Lung (tissue), 12 donors: ENCODE results near the gene RNMT. TPM values are rescaled to one million over a fixed set of nuclear protein-coding genes. Genes with fewer than 3 reads are reported as not detected.
A peak's percentile ranks its signal among the peaks of the same experiment; 100 is the strongest.

Source experiments
- ATAC-seq: fragments of 200-7000 bp; cut with Tn5 transposase; one replicate; pipeline ENCODE4 v1.9.1; 2020; ENCODE audit warnings: moderate number of reproducible peaks; ENCODE audit not compliant: insufficient read depth, low FRiP score
- DNase-seq, 3 donors: peaks; one replicate each; pipeline ENCODE4 v3.0.0-alpha.2; 2013 to 2017
- H3K27ac ChIP-seq, 2 donors: one replicate each; pipeline ENCODE4 v1.5.1; 2013; ENCODE audit warnings: mild to moderate bottlenecking in 2 of 2, moderate library complexity in 2 of 2, control low read depth in 1 of 2, inconsistent platforms in 1 of 2, low read depth in 1 of 2, low read length in 1 of 2
- H3K27me3 ChIP-seq, 3 donors: one replicate each; pipeline ENCODE4 v1.5.1; 2013; ENCODE audit warnings: low read length in 2 of 3; ENCODE audit not compliant: control insufficient read depth in 3 of 3, insufficient read depth in 3 of 3
- H3K36me3 ChIP-seq, 4 donors: one replicate each; pipeline ENCODE4 v1.5.1; 2013; ENCODE audit warnings: low read length in 4 of 4, mild to moderate bottlenecking in 1 of 4, moderate library complexity in 1 of 4; ENCODE audit not compliant: control insufficient read depth in 4 of 4, insufficient read depth in 4 of 4
- H3K4me1 ChIP-seq, 5 donors: one replicate each; pipeline ENCODE4 v1.5.1; 2013; ENCODE audit warnings: low read length in 5 of 5, mild to moderate bottlenecking in 2 of 5, moderate library complexity in 1 of 5; ENCODE audit not compliant: control insufficient read depth in 5 of 5, insufficient read depth in 5 of 5
- H3K4me3 ChIP-seq: one replicate; pipeline ENCODE4 v1.5.1; 2013; ENCODE audit warnings: mild to moderate bottlenecking, control low read depth, moderate library complexity
- H3K9ac ChIP-seq, 2 donors: one replicate each; pipeline ENCODE4 v1.5.1; 2013; ENCODE audit warnings: low read length in 2 of 2, control low read depth in 1 of 2; ENCODE audit not compliant: insufficient read depth in 1 of 2
- H3K9me3 ChIP-seq, 4 donors: one replicate each; pipeline ENCODE4 v1.5.1; 2013; ENCODE audit warnings: low read length in 3 of 4, mild to moderate bottlenecking in 1 of 4, moderate library complexity in 1 of 4; ENCODE audit not compliant: control insufficient read depth in 4 of 4, insufficient read depth in 3 of 4
- CTCF ChIP-seq: IDR thresholded peaks from 2 replicates; pipeline ENCODE4 v1.5.1; 2012; ENCODE audit warnings: mild to moderate bottlenecking; ENCODE audit errors: control extremely low read depth, extremely low read depth
- WGBS, 2 donors: extraction: QIAGEN DNeasy Blood & Tissue Kit; methylation state at CpG; one replicate each; pipeline ENCODE4 v1.1.7; 2013; 5-methylcytosine and 5-hydroxymethylcytosine counted together
- polyA plus RNA-seq, 2 donors: library from polyadenylated mRNA; stranded (reverse); fragments of 200-250 nt; gene quantifications; one replicate each; pipeline ENCODE4 v1.2.1, GENCODE V29; 2013
- total RNA-seq, 2 donors: library from RNA; depleted of rRNA in 1 of 2; stranded (reverse); fragments of >200 nt in 1 of 2; gene quantifications; one replicate each; pipeline ENCODE4 v1.2.1, GENCODE V29; 2014 to 2021
- donor health status: control.
- donor health status: control.
- donor health status: Bipolar disorder and iron deficiency.
- donor health status: healthy.
- donor health status: DM: yes; HTN: yes; CAD: no.

The RNMT gene
- total and polyA plus RNA-seq, 4 donors = 9.1 to 39.8 (median 17.7) TPM

- H3K4me1 ChIP-seq = no peaks in the 10 kb centered on the region
- peaks cover 0 to 3% (median under 1%) of the 10 kb centered on the region in 3 donors for H3K27me3 ChIP-seq
- no peak overlapping the region for H3K27ac ChIP-seq
- no peaks in the 10 kb centered on the region for H3K36me3 ChIP-seq
- TF ChIP-seq CTCF = no peak
- no peak overlapping the region for H3K9ac ChIP-seq
- H3K9me3 ChIP-seq = peaks cover 0 to 2% (median 0%) of the 10 kb centered on the region in 4 donors
- no peak overlapping the region for H3K4me3 ChIP-seq
- DNase-seq (no peak), ATAC-seq (no peak)
- WGBS, 2 donors = 32 to 40% methylated on average over 7 of the region's 7 CpGs
Measured at GRCh38 chr18:13793819-13794218, 67.3 kb downstream of the RNMT start.

- no peaks in the 10 kb centered on the region for H3K36me3 ChIP-seq
- WGBS, 2 donors = 81 to 84% methylated on average over 14 of the region's 14 CpGs
- TF ChIP-seq CTCF = no peak
Measured at GRCh38 chr18:13796515-13796914, 70.0 kb downstream of the RNMT start.

GRCh38 chr18:13797157-13797611 is 70.7 kb downstream of the RNMT start:
- WGBS, 2 donors = 41 to 56% methylated on average over 3 of the region's 3 CpGs
- DNase-seq (peak in 1 of 3 donors; percentile 9), ATAC-seq (no peak)
- H3K4me1 ChIP-seq = peaks cover 0 to 5% (median 0%) of the 10 kb centered on the region in 5 donors
- no peak overlapping the region for H3K27ac ChIP-seq
- no peak overlapping the region for H3K9ac ChIP-seq
- TF ChIP-seq CTCF = no peak
- H3K36me3 ChIP-seq = no peaks in the 10 kb centered on the region
- peaks cover 4 to 11% (median 7%) of the 10 kb centered on the region in 3 donors for H3K27me3 ChIP-seq
- H3K9me3 ChIP-seq = peaks cover 0 to 2% (median 0%) of the 10 kb centered on the region in 4 donors
- no peak overlapping the region for H3K4me3 ChIP-seq

More at GRCh38 chr18:13796515-13796914, 70.0 kb downstream of the RNMT start:
- Histone ChIP-seq H3K9me3 (peaks cover 0 to 2% (median 0%) of the 10 kb centered on the region in 4 donors), H3K27me3 (peaks cover 3 to 11% (median 7%) of the 10 kb centered on the region in 3 donors), H3K4me1 (peaks cover 0 to 5% (median 0%) of the 10 kb centered on the region in 5 donors), H3K4me3 (no peak overlapping the region), H3K9ac (no peak overlapping the region), H3K27ac (no peak overlapping the region)
- no peak for DNase-seq
- ATAC-seq = no peak

GRCh38 chr18:13799396-13799795 is 72.9 kb downstream of the RNMT start:
- peaks cover 0 to 5% (median 0%) of the 10 kb centered on the region in 5 donors for H3K4me1 ChIP-seq
- H3K36me3 ChIP-seq = no peaks in the 10 kb centered on the region
- no peaks in the 10 kb centered on the region for H3K9me3 ChIP-seq
- H3K27ac ChIP-seq = no peak overlapping the region
- DNase-seq = no peak
- no peak overlapping the region for H3K9ac ChIP-seq
- WGBS, 2 donors = 92 to 93% methylated on average over 11 of the region's 11 CpGs
- no peak for TF ChIP-seq CTCF
- H3K27me3 ChIP-seq = peaks cover 6 to 11% (median 11%) of the 10 kb centered on the region in 3 donors
- H3K4me3 ChIP-seq = no peak overlapping the region
- ATAC-seq = no peak
